Endothelial cell of umbilical vein (primary cell): Measurements from ENCODE around the gene TAMALIN. TPM values are rescaled to one million over a fixed set of nuclear protein-coding genes. Genes with fewer than 3 reads are reported as not detected.

Experiments
- BruUV-seq: library from RNA; stranded (reverse); fragments of 400-500 nt; replicated peaks from 2 replicates; lab custom pipeline; 2021; lab: Mats Ljungman, UMichigan
- CTCF ChIA-PET: fragments of 300-600, 350-600 bp; sonication (Branson Sonifier 250); formaldehyde crosslinking; loops from one replicate; lab custom pipeline; 2021; ENCODE audit warnings: antibody characterized with exemption, inconsistent platforms; lab: Charles Lee
- POLR2A ChIA-PET: fragments of 300-600, 350-600 bp; sonication (Branson Sonifier 250); formaldehyde crosslinking; loops from one replicate; lab custom pipeline; 2021; ENCODE audit warnings: antibody characterized with exemption, inconsistent platforms; lab: Charles Lee
- DNase-seq: peaks from one replicate; pipeline ENCODE4 v3.0.0-alpha.2; 2011; ENCODE audit warnings: low read depth, low spot score
- FAIRE-seq: peaks from 2 replicates; lab custom pipeline; 2011; peaks lifted over from hg19 to GRCh38; lab: Jason Lieb, UNC
- H2AFZ ChIP-seq: 2 replicates; pipeline ENCODE4 v1.6.0; 2012; ENCODE audit warnings: low read depth, low read length, control low read depth, inconsistent platforms
- H3K27ac ChIP-seq: 2 replicates; pipeline ENCODE4 v1.5.1; 2011; ENCODE audit warnings: low read depth, mild to moderate bottlenecking, control low read depth, low read length, moderate library complexity; ENCODE audit not compliant: insufficient read depth
- H3K27me3 ChIP-seq, 2 experiments: 2 replicates each; pipeline versions ENCODE4 v1.6.0 to v1.6.1; 2011; ENCODE audit warnings: low read length in 2 of 2, mixed read lengths in 1 of 2; ENCODE audit not compliant: control insufficient read depth in 2 of 2, insufficient read depth in 2 of 2
- H3K36me3 ChIP-seq, 2 experiments: 2 replicates in 1 of 2; 3 replicates in 1 of 2; pipeline ENCODE4 v1.5.1; 2011; ENCODE audit warnings: low read length in 2 of 2, mild to moderate bottlenecking in 1 of 2, moderate library complexity in 1 of 2; ENCODE audit not compliant: control insufficient read depth in 2 of 2, insufficient read depth in 2 of 2; ENCODE audit errors: extremely low read depth in 1 of 2
- H3K4me1 ChIP-seq: 3 replicates; pipeline ENCODE4 v1.5.1; 2011; ENCODE audit warnings: mild to moderate bottlenecking, low read length; ENCODE audit not compliant: control insufficient read depth, insufficient read depth; ENCODE audit errors: extremely low read depth
- H3K4me2 ChIP-seq: 2 replicates; pipeline ENCODE4 v1.6.1; 2011; ENCODE audit warnings: low read length, control low read depth, mixed read lengths; ENCODE audit not compliant: insufficient read depth
- H3K4me3 ChIP-seq, 3 experiments: fragments of 200-600 bp in 1 of 3; sonication (generic), shearing (Covaris generic) in 1 of 3; replicated peaks in 1 of 3; 2 replicates each; pipeline ENCODE4 v1.5.1; 2011 to 2016; ENCODE audit warnings: control low read depth in 3 of 3, low read length in 3 of 3, mild to moderate bottlenecking in 2 of 3, inconsistent platforms in 1 of 3, low read depth in 1 of 3, moderate library complexity in 1 of 3; ENCODE audit not compliant: insufficient read depth in 1 of 3
- H3K79me2 ChIP-seq: 2 replicates; pipeline ENCODE4 v1.6.0; 2012; ENCODE audit warnings: low read length, inconsistent platforms; ENCODE audit not compliant: control insufficient read depth, insufficient read depth
- H3K9ac ChIP-seq: replicated peaks from 2 replicates; pipeline ENCODE3; 2011; ENCODE audit warnings: low read length, control low read depth; ENCODE audit not compliant: insufficient read depth; ENCODE audit errors: extremely low read depth
- H3K9me1 ChIP-seq: replicated peaks from 3 replicates; pipeline ENCODE4 v1.6.0; 2011; ENCODE audit warnings: mild to moderate bottlenecking, low read length; ENCODE audit not compliant: control insufficient read depth, insufficient read depth; ENCODE audit errors: extremely low read depth
- H3K9me3 ChIP-seq: replicated peaks from 2 replicates; pipeline ENCODE4 v1.5.1; 2012; ENCODE audit warnings: low read length, inconsistent platforms; ENCODE audit not compliant: control insufficient read depth, insufficient read depth
- H4K20me1 ChIP-seq: replicated peaks from 2 replicates; pipeline ENCODE3; 2011; ENCODE audit warnings: mild to moderate bottlenecking, low read length; ENCODE audit not compliant: control insufficient read depth, insufficient read depth; ENCODE audit errors: extremely low read depth
- CTCF ChIP-seq, 2 donors: IDR thresholded peaks; 1 replicate in 1 of 2; 2 replicates in 1 of 2; pipeline ENCODE4 v1.5.1; 2011; ENCODE audit warnings: low read length in 2 of 2, mild to moderate bottlenecking in 2 of 2, moderate library complexity in 2 of 2, control low read depth in 1 of 2, inconsistent platforms in 1 of 2, low read depth in 1 of 2; ENCODE audit not compliant: insufficient read depth in 1 of 2; ENCODE audit errors: extremely low read depth in 1 of 2
- EZH2 ChIP-seq: IDR thresholded peaks from 2 replicates; pipeline ENCODE4 v1.6.1; 2012; ENCODE audit warnings: borderline replicate concordance, low read depth, mild to moderate bottlenecking, moderate library complexity, low read length, inconsistent platforms; ENCODE audit not compliant: severe bottlenecking
- FOS ChIP-seq: IDR thresholded peaks from 2 replicates; pipeline ENCODE4 v1.6.1; 2011; ENCODE audit warnings: mild to moderate bottlenecking, low read length, moderate library complexity, borderline replicate concordance; ENCODE audit not compliant: insufficient read depth
- GATA2 ChIP-seq: IDR thresholded peaks from 2 replicates; pipeline ENCODE4 v1.7.0; 2011; ENCODE audit warnings: low read depth, mild to moderate bottlenecking, moderate library complexity, mixed read lengths, low read length; ENCODE audit not compliant: insufficient read length, insufficient read depth
- JUN ChIP-seq: IDR thresholded peaks from 2 replicates; pipeline ENCODE4 v1.6.1; 2011; ENCODE audit warnings: borderline replicate concordance, low read depth; ENCODE audit not compliant: insufficient read length, insufficient read depth
- MAX ChIP-seq: IDR thresholded peaks from 2 replicates; pipeline ENCODE4 v1.6.1; 2011; ENCODE audit not compliant: insufficient read depth, insufficient read length
- MYC ChIP-seq: IDR thresholded peaks from one replicate; pipeline ENCODE4 v1.6.1; 2011; ENCODE audit warnings: mild to moderate bottlenecking, low read depth, low read length
- POLR2A ChIP-seq: IDR thresholded peaks from 2 replicates; pipeline ENCODE4 v1.6.1; 2012; ENCODE audit warnings: low read depth, mild to moderate bottlenecking, control low read depth, low read length
- POLR2AphosphoS5 ChIP-seq: IDR thresholded peaks from 2 replicates; pipeline ENCODE4 v1.6.1; 2012; ENCODE audit warnings: low read depth, mild to moderate bottlenecking, control low read depth, low read length, moderate library complexity; ENCODE audit not compliant: insufficient read depth
- dilution Hi-C: fragments of 300-500 bp; cut with MboI; formaldehyde crosslinking; loops from one replicate; pipeline ENCODE4 v1.15.0; 2019; ENCODE audit warnings: low sequenced_read_pairs; ENCODE audit not compliant: extremely low pct_ligation_motif_present
- intact Hi-C: fragments of 100-400 bp; cut with micrococcal nuclease; formaldehyde crosslinking; loops from one replicate; pipeline ENCODE4 v1.10.0; 2022
- polyA plus RNA-seq, 4 experiments: library from polyadenylated mRNA; depleted of rRNA in 3 of 4; stranded (reverse) in 3 of 4; unstranded in 1 of 4; fragments of >200 nt; gene quantifications; 2 replicates each; pipeline versions ENCODE4 v1.2.1 to v1.2.3, GENCODE V29; 2011 to 2012; ENCODE audit warnings: missing spikeins in 1 of 4
- total RNA-seq: library from RNA; stranded (reverse); gene quantifications from 2 replicates; pipeline ENCODE4 v1.2.3, GENCODE V29; 2021

The TAMALIN gene
- total and polyA plus RNA-seq, 2 donors (not counting 3 experiments of a cell fraction or from before 2014, with no cell fraction given), result 53.3 to 87.5 TPM

- Histone ChIP-seq H3K36me3 (no peaks in the 10 kb centered on the region), H3K4me3 (no peak overlapping the region), H2AFZ (no peak overlapping the region), H3K27me3 (no peaks in the 10 kb centered on the region), H3K9me3 (no peaks in the 10 kb centered on the region), H3K4me2 (no peak overlapping the region), H3K27ac (no peak overlapping the region), H3K9me1 (no peaks in the 10 kb centered on the region), H3K9ac (no peak overlapping the region), H3K79me2 (no peaks in the 10 kb centered on the region), H4K20me1 (no peaks in the 10 kb centered on the region), H3K4me1 (peaks cover 14% of the 10 kb centered on the region)
- no peak for TF ChIP-seq POLR2AphosphoS5
- FAIRE-seq, result no peak
- POLR2A ChIA-PET, result no interaction called here
- dilution Hi-C loops (no loop called here), intact Hi-C loops (no loop called here)
- CTCF ChIA-PET, result interaction anchor here (1.0 to 1.2 kb wide), 3 partner anchors 14 to 30 kb away, joined by 3 to 9 read pairs (median 3); no protein-coding TSS in a partner anchor
- no peak for DNase-seq
- BruUV-seq, result no TSS peak
These were observed 48.3 kb downstream of the TAMALIN start for GRCh38 chr12:52054833-52055730.

- Histone ChIP-seq H3K9ac (no peak overlapping the region), H4K20me1 (no peaks in the 10 kb centered on the region), H3K4me3 (no peak overlapping the region), H3K9me1 (no peaks in the 10 kb centered on the region), H3K4me1 (peaks cover 7% of the 10 kb centered on the region), H3K9me3 (no peaks in the 10 kb centered on the region), H2AFZ (no peak overlapping the region), H3K36me3 (no peaks in the 10 kb centered on the region), H3K27me3 (no peaks in the 10 kb centered on the region), H3K79me2 (no peaks in the 10 kb centered on the region), H3K27ac (no peak overlapping the region), H3K4me2 (no peak overlapping the region)
- TF ChIP-seq CTCF (IDR thresholded peaks at IDR 0.05; ENCODE audit: extremely low read depth in 1 of 2, insufficient read depth in 1 of 2, low read depth in 1 of 2, low read length in 2 of 2) (no peak), MAX (no peak), POLR2A (no peak), EZH2 (no peak), JUN (no peak), POLR2AphosphoS5 (no peak), FOS (no peak), MYC (no peak), GATA2 (no peak)
- ChIA-PET CTCF (interaction anchor here (0.6 to 1.1 kb wide), 4 partner anchors 10 to 66 kb away, joined by 3 to 5 read pairs (median 3); no protein-coding TSS in a partner anchor), POLR2A (no interaction called here)
- FAIRE-seq, result no peak
- intact Hi-C loops (no loop called here), dilution Hi-C loops (no loop called here)
- no peak for DNase-seq
- no TSS peak for BruUV-seq
These were observed 49.3 kb downstream of the TAMALIN start for GRCh38 chr12:52055731-52056711.
